ENCODE measurements around the gene RAB3C.

RAB3C gene

DNA sequence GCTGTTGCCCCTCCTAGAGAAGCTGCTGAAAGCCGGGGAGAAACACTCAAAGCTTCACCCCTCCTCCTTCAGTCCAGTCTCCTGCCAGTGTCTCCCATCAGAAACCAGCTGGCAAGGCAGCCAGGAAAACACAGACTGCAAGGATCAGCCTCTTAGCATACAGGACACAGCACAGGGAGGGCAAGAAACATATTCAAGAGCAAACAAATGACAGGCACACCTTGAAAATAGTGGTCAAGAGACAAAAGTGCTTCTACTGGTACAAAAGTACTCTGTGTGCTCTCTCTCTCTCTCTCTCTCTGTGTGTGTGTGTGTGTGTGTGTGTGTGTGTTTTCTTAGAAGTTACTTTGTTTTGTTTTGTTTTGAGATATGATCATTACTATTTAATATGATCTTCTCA is 227.2 kb downstream of the RAB3C start:
- in situ Hi-C loops (cut with HindIII; ENCODE audit: low sequenced_read_pairs): no loop called here

DNA sequence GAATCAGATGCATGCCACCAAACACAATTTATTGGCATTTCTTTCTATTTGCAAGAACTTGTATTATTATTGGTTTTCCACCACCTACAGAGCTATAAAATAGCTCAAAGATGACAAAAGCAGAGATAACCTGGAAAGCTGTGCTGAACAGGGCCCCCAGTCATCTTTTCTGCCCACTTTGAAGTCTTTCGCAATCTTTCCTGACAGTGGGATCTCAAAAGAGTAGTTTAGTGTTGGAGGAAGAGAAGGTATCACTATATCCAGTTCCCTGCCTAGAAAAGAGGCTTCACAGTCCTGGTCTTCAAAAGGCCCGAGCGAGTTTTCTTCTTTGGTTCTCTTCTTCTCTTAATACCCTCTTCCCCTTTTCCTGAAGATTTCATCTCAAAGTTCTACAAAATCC is 231.0 kb downstream of the RAB3C start:
- DNase-seq (ENCODE audit: low read depth, low spot score): no peak
- no peak overlapping the region for H3K4me3 ChIP-seq (ENCODE audit: low read depth, low read length)
- in situ Hi-C loops (cut with HindIII; ENCODE audit: low sequenced_read_pairs): no loop called here
- TF ChIP-seq, protein P1, sequence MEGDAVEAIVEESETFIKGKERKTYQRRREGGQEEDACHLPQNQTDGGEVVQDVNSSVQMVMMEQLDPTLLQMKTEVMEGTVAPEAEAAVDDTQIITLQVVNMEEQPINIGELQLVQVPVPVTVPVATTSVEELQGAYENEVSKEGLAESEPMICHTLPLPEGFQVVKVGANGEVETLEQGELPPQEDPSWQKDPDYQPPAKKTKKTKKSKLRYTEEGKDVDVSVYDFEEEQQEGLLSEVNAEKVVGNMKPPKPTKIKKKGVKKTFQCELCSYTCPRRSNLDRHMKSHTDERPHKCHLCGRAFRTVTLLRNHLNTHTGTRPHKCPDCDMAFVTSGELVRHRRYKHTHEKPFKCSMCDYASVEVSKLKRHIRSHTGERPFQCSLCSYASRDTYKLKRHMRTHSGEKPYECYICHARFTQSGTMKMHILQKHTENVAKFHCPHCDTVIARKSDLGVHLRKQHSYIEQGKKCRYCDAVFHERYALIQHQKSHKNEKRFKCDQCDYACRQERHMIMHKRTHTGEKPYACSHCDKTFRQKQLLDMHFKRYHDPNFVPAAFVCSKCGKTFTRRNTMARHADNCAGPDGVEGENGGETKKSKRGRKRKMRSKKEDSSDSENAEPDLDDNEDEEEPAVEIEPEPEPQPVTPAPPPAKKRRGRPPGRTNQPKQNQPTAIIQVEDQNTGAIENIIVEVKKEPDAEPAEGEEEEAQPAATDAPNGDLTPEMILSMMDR (IDR thresholded peaks at IDR 0.05; ENCODE audit: low read depth, low read length): no peak

More for the DNA sequence above, 227.2 kb downstream of the RAB3C start:
- no peak for DNase-seq (ENCODE audit: low read depth, low spot score)
- TF ChIP-seq, protein P1 (IDR thresholded peaks at IDR 0.05; ENCODE audit: low read depth, low read length): no peak
- no peak overlapping the region for H3K4me3 ChIP-seq (ENCODE audit: low read depth, low read length)

DNA sequence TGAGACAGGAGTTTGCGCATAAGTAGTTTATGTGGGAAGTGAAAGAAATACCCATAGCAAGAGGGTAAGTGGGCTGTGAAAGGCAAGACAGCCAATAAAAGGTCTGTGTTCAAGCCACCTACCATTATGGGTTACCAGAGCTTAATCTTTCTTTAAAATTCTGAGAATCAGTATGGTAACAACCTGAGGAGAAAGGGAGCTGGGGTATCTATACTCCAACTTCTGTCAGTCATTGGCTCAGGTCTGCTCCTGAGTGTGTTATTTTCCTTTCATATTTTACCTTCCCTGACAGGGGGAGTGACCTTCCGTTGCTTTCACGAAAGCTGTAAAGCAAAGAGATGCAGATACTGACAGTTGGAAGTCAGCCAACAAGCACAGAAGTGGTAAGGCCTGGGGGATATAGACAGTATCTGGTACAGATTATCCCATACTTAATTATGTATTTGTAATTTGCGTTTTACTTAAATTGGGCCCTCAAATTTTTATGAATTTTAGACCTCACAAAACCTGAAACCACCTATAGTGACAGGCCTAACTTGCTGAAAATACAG is 233.4 kb downstream of the RAB3C start:
- no peak for DNase-seq (ENCODE audit: low read depth, low spot score)
- TF ChIP-seq, protein P1 (IDR thresholded peaks at IDR 0.05; ENCODE audit: low read depth, low read length): no peak
- no peak overlapping the region for H3K4me3 ChIP-seq (ENCODE audit: low read depth, low read length)
- in situ Hi-C loops (cut with HindIII; ENCODE audit: low sequenced_read_pairs): no loop called here

DNA sequence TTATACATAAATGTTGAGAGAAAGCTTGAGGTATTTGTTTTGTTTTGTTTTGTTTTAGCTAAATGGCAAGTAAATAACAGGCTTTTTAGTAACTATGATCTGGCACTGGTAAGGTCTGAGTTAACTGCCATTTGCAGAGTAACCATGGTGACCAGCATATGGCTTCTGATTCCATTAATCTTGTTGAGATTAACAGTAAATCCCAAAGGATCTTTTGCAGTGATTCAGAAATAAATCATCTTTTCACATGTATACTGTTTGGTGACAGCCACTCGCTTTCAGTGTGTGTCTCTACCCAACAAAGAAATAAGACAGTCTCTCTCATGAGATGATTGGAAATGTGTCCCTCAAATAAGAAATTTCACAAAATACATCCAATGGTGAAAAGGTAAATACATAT is 235.6 kb downstream of the RAB3C start:
- TF ChIP-seq, protein P1 (IDR thresholded peaks at IDR 0.05; ENCODE audit: low read depth, low read length): no peak
- no peak overlapping the region for H3K4me3 ChIP-seq (ENCODE audit: low read depth, low read length)
- in situ Hi-C loops (cut with HindIII; ENCODE audit: low sequenced_read_pairs): no loop called here

DNA sequence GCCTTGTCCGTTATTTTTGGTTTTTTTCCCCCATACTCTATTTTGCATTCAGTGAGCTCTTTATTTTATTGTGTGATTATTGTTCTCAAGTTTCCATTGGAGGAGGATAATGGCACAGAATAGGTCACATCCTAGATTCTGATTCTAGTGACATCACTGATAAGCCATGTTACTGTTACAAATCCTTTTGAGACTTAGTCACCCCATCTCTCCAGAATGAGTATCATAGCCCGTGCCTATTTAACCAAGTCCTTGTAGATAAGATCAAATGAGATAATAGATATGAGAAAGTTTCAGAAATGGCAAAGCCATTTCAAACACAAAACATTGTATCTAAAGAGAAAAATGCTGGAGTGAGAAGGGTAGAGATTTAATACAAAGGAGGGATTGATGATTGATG is 242.6 kb downstream of the RAB3C start:
- in situ Hi-C loops (cut with HindIII; ENCODE audit: low sequenced_read_pairs): no loop called here
- TF ChIP-seq, protein P1 (IDR thresholded peaks at IDR 0.05; ENCODE audit: low read depth, low read length): no peak
- no peak overlapping the region for H3K4me3 ChIP-seq (ENCODE audit: low read depth, low read length)
- DNase-seq (ENCODE audit: low read depth, low spot score): no peak

More for the DNA sequence above, 235.6 kb downstream of the RAB3C start:
- no peak for DNase-seq (ENCODE audit: low read depth, low spot score)

DNA sequence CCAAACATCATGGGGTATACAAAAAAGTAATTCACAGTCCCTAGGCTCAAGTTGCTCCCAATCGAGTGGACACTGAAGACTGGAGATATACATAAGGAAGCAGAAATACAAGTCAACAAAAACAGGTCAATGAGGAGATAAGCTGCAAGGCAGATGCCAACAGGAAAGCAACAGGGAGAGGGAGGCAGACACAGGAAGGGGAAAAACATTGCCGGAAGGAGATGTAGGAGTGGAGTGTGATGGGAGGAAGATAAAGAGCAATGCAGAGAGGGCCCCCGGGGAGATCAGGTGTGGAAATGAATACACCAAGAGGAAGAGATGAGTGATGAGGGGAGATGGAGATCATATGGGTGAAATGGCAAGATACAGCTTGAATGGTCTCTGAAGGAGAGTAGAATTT is 243.0 kb downstream of the RAB3C start:
- in situ Hi-C loops (cut with HindIII; ENCODE audit: low sequenced_read_pairs): no loop called here
- TF ChIP-seq, protein P1 (IDR thresholded peaks at IDR 0.05; ENCODE audit: low read depth, low read length): no peak

DNA sequence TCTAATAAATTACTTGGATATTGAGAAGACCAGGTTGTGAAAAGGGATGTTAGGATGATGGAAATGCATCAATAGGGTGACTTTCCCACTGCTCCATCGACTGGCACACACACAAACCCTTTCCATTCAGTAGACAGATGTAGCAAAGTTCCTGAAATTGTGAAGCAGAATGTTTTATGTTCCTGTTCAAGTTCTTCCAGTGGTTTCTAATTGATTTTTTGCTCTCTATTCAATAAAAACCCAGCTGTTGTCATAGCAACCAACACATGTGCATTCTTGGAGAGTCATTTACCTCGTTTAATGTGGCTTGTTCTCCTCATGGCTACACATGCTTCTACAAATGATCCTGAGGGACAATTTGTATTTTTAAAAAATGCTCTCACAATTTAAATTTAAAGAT is 244.6 kb downstream of the RAB3C start:
- no peak overlapping the region for H3K4me3 ChIP-seq (ENCODE audit: low read depth, low read length)
- DNase-seq (ENCODE audit: low read depth, low spot score): no peak
- in situ Hi-C loops (cut with HindIII; ENCODE audit: low sequenced_read_pairs): no loop called here
- TF ChIP-seq, protein P1 (IDR thresholded peaks at IDR 0.05; ENCODE audit: low read depth, low read length): no peak

More for the DNA sequence above, 243.0 kb downstream of the RAB3C start:
- DNase-seq (ENCODE audit: low read depth, low spot score): no peak
- no peak overlapping the region for H3K4me3 ChIP-seq (ENCODE audit: low read depth, low read length)
